NCI-H2081 treated with DMSO at 0.1 percent for 48 hours (cell line): ENCODE data around the gene RBMS1.
A peak's percentile ranks its signal among the peaks of the same experiment; 100 is the strongest.
"Not testable (repeated sequence)": the region's sequence is repeated elsewhere in the genome, so short reads cannot be mapped to it uniquely, and the experiment has no call there.

Experiments
- DNase-seq: peaks from one replicate; lab custom pipeline; 2025; lab: John Stamatoyannopoulos, UW

RBMS1 gene

GRCh38 chr2:160433466-160434140 lies 60.0 kb downstream of the RBMS1 start:
- no peak for DNase-seq

- DNase-seq = no peak
These were observed 61.0 kb downstream of the RBMS1 start for GRCh38 chr2:160432633-160433032.

DNA sequence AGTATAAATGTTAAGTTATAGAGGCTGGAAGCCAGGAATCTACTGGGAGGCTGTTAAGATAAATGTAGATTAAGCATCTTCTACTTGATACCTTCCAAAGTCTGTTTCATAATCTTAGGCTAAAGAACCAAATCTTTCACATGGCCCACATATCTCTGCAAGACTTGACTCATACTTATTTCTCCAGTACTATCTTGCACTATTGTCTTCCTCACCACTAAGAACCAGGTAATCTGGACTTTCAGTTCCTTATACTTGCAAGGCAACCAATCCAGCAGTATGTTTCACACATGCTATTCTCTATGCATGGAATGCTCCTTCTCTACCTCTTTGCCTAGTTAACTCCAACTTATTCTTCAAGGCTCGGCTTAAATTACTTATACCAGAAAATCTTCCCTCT lies 62.2 kb downstream of the RBMS1 start:
- no peak for DNase-seq

DNA sequence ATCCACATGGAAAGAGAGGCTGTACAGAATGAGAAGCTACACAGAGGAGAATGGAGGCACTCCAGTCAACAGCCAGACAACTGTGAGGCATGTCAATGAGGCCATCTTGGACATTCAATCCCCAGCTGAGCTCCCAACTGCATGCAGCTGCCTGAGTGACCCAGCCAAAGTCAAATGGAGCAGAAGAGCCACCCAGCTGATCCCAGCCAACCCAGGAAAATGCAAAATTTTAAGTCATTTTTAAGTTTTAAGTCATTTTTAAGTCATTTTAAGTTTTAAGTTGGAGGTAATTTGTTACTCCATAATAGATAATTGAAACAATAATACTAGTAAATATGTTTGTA lies 63.6 kb downstream of the RBMS1 start:
- no peak for DNase-seq

DNA sequence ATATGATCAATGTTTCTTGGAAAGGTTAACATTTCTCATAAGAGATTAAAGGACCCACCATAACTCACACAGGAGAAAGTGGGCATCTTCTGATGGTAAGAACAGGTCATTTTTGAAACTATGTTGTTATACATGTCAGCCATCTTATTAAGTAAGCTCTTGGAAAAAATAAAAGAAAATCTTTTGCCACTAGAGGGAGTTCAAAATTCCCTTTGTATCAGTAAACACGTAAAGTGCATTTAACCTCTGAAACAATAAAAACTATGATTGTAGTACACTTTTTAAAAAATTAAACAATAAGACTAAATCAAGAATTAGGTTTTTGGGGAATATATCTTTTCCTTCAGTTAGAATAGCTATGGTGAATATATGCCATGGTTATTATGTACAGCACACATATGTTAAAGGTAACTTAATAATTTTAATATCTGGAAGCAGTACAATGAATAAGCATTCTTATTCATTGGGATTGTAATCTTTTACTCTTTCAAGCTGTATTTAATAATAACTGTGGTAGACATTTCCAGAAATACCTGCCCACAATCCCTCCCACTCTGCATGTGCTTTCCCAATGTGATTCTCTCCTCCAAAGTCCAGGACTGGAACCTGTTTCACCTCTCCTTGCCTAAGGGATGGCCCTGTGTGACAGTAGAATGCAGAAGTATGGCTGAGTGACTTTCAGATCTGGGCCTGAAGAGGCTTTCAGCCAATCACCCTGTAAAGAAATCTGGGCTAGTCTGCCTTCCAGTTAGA lies 64.2 kb downstream of the RBMS1 start:
- DNase-seq = peak; percentile 46

GRCh38 chr2:160428405-160428763 lies 65.2 kb downstream of the RBMS1 start:
- DNase-seq = no peak

DNA sequence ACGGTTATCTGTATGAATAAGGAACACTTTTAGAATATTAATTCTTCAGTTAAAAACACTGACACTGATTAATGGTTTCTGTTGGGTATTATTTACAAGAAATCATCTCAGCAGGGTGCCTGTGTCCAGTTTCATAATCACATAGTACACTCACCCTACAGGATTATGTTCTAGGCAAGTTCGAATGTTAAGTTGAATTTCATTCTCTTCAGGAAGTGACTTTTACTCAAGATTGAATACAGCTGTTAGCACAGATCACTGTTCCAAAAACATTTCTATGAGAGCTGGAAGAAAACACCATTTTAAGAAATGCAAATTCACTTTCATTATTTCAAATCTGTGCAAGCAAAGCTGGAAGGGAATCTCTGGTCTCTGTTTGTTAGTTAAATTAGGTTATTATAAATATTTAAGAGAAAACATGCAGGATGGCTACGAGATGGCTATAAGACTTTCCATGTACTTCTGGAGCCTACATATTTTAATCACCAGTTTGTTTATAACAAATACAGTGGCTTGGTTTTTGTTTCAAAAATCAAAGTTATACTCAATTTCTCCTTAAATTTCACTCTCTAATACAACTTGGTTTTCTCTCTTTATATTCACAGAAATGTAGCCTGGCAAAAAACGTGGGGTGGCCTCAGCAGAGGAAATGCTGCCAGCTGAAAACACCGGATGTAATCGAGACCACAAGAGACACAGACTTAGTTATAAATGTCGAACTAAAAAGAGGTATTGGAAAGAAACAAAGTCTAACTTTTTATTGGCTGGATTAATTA lies 65.8 kb downstream of the RBMS1 start:
- no peak for DNase-seq

GRCh38 chr2:160426604-160427003 lies 67.0 kb downstream of the RBMS1 start:
- DNase-seq = no peak

GRCh38 chr2:160425434-160426151 lies 68.0 kb downstream of the RBMS1 start:
- no peak for DNase-seq

GRCh38 chr2:160423126-160423525 lies 70.5 kb downstream of the RBMS1 start:
- no peak for DNase-seq

GRCh38 chr2:160421646-160422501 lies 71.7 kb downstream of the RBMS1 start:
- not testable (repeated sequence) for DNase-seq

- DNase-seq = no peak
These were observed 72.9 kb downstream of the RBMS1 start for GRCh38 chr2:160420711-160421110.

- DNase-seq = no peak
These were observed 73.7 kb downstream of the RBMS1 start for GRCh38 chr2:160419776-160420505.

DNA sequence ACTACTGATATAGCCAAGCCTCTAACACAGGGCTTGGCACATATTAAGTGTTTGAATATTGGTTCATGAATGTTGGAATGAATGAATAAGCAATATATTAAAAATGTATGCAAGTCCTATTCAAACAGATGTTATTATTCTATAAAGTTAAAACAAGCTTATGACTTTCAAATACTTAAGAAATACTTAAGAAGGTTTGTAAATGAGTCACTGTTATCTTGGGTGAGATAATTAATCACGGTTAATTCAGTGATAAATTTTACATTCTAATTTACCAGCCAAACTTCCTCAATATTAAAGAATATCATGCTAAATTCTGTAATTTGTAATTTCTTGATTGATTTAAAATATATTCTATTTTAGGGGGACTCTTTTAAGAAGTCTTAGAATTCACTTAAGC lies 74.8 kb downstream of the RBMS1 start:
- DNase-seq = no peak

GRCh38 chr2:160418398-160418765 lies 75.2 kb downstream of the RBMS1 start:
- DNase-seq = no peak

DNA sequence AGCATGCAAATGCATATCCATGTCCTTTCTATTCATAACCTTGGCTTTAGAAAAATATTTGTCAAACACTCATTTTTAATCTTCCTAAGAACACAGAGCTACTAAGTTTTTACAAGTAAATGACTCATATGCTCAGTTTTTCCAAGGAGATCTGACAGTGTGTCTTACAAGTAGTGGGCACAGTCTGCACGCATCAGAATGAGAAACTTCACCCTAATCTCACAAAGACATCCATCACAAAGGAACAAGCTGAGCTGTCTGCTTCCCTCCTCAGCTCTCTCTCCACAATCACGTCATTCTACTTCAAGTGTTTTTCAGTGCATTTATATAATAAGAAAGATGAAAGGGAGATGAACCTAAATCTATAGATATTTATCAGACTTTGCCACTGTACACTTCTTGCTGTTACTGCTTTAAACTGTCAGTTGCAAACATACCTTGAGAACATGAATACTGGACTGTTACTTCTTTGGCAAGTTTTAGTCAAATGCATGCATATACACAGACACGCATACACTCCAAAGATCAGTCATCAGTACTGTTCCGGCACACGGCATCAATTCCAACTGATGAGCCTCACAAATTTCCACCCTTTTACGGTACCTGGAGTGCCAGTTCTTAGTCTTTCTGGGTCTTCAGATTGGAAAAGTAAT lies 75.7 kb downstream of the RBMS1 start:
- DNase-seq = no peak

GRCh38 chr2:160415991-160416390 lies 77.6 kb downstream of the RBMS1 start:
- DNase-seq = no peak

GRCh38 chr2:160411955-160412354 lies 81.7 kb downstream of the RBMS1 start:
- no peak for DNase-seq

DNA sequence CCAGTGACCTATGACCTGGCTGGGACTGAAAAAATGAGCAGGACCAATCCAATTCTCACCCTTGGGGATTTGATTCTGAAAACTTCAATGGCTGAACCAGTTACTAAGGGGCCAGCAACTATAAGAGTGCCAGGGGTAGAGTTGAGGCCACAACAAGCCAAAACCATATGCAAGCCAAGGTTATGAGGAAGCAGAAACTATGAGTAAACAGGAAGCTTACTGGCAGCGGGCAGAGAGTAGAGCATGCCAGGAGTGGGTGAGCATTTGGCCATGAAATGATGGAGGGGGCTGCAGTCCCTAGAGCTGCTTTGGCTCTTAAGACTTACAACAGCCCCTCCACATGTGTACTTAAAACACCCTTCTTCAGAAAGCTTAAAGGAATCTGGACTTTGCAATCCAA lies 82.4 kb downstream of the RBMS1 start:
- DNase-seq = no peak

GRCh38 chr2:160409480-160409879 lies 84.1 kb downstream of the RBMS1 start:
- DNase-seq = no peak

- DNase-seq = no peak
These were observed 84.7 kb downstream of the RBMS1 start for GRCh38 chr2:160408959-160409291.
